HCT116 (cell line): ENCODE measurements around the gene FLT3LG. TPM values are rescaled to one million over a fixed set of nuclear protein-coding genes. Genes with fewer than 3 reads are reported as not detected.

Source experiments
- CBX3 ChIP-seq: IDR thresholded peaks from 2 replicates; pipeline ENCODE4 v1.6.1; 2012; ENCODE audit warnings: low read depth
- EZH2phosphoT487 ChIP-seq: fragments of 200-600 bp; IDR thresholded peaks from 2 replicates; pipeline ENCODE4 v1.6.1; 2018; ENCODE audit warnings: antibody characterized with exemption, borderline replicate concordance
- FOSL1 ChIP-seq: IDR thresholded peaks from 2 replicates; pipeline ENCODE4 v1.6.1; 2012; ENCODE audit warnings: low read depth
- POLR2A ChIP-seq: IDR thresholded peaks from 2 replicates; pipeline ENCODE4 v1.7.0; 2011; ENCODE audit warnings: borderline replicate concordance; ENCODE audit not compliant: insufficient read depth, insufficient read length; ENCODE audit errors: extremely low read depth
- POLR2AphosphoS5 ChIP-seq: IDR thresholded peaks from 2 replicates; pipeline ENCODE4 v1.6.1; 2011; ENCODE audit warnings: mild to moderate bottlenecking, low read depth, low read length, moderate library complexity
- RAD21 ChIP-seq: IDR thresholded peaks from 2 replicates; pipeline ENCODE4 v1.6.1; 2012; ENCODE audit warnings: low read depth, mild to moderate bottlenecking
- TCF7L2 ChIP-seq: IDR thresholded peaks from 2 replicates; pipeline ENCODE4 v1.7.0; 2011; ENCODE audit warnings: borderline replicate concordance, inconsistent platforms; ENCODE audit not compliant: insufficient read depth, insufficient read length; ENCODE audit errors: extremely low read depth
- ZNF274 ChIP-seq: fragments of 200-500 bp; sonication (Bioruptor generic); IDR thresholded peaks from 2 replicates; pipeline ENCODE4 v1.6.1; 2014; ENCODE audit warnings: mild to moderate bottlenecking, low read depth, low read length, inconsistent platforms
- total RNA-seq: library from RNA; stranded (reverse); gene quantifications from one replicate; pipeline ENCODE4 v1.2.1, GENCODE V29; 2021; ENCODE audit not compliant: unreplicated experiment
- TF ChIP-seq, protein P1 (sequence below): IDR thresholded peaks from 2 replicates; pipeline ENCODE4 v1.6.1; 2012; ENCODE audit warnings: low read depth
- TF ChIP-seq, protein P2 (sequence below): IDR thresholded peaks from 2 replicates; pipeline ENCODE4 v1.6.1; 2011; ENCODE audit warnings: mild to moderate bottlenecking, low read length, moderate library complexity; ENCODE audit not compliant: insufficient replicate concordance; ENCODE audit errors: extremely low read depth

FLT3LG gene
- total RNA-seq, 1 experiment from 2014 or later, result 3.8 TPM

DNA sequence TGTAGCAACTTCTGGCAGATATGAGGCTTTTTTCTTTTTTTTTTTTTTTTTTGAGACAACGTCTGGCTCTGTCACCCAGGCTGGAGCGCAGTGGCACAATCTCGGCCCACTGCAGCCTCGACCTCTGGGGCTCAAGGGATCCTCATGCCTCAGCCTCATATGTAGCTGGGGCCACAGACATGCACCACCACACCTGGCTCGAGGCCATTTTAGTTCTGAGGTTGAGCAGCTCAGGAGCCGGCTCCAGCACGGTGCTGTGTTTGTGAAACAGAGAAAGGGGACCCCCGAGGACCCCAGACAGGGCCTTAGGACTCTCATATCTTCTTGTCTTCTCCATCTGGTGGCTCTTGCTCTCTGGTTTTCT, 3.4 kb upstream of the FLT3LG start (continued):
- TF ChIP-seq, protein P1, sequence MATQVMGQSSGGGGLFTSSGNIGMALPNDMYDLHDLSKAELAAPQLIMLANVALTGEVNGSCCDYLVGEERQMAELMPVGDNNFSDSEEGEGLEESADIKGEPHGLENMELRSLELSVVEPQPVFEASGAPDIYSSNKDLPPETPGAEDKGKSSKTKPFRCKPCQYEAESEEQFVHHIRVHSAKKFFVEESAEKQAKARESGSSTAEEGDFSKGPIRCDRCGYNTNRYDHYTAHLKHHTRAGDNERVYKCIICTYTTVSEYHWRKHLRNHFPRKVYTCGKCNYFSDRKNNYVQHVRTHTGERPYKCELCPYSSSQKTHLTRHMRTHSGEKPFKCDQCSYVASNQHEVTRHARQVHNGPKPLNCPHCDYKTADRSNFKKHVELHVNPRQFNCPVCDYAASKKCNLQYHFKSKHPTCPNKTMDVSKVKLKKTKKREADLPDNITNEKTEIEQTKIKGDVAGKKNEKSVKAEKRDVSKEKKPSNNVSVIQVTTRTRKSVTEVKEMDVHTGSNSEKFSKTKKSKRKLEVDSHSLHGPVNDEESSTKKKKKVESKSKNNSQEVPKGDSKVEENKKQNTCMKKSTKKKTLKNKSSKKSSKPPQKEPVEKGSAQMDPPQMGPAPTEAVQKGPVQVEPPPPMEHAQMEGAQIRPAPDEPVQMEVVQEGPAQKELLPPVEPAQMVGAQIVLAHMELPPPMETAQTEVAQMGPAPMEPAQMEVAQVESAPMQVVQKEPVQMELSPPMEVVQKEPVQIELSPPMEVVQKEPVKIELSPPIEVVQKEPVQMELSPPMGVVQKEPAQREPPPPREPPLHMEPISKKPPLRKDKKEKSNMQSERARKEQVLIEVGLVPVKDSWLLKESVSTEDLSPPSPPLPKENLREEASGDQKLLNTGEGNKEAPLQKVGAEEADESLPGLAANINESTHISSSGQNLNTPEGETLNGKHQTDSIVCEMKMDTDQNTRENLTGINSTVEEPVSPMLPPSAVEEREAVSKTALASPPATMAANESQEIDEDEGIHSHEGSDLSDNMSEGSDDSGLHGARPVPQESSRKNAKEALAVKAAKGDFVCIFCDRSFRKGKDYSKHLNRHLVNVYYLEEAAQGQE, result no peak
- TF ChIP-seq CBX3, result no peak
- TF ChIP-seq, protein P2, sequence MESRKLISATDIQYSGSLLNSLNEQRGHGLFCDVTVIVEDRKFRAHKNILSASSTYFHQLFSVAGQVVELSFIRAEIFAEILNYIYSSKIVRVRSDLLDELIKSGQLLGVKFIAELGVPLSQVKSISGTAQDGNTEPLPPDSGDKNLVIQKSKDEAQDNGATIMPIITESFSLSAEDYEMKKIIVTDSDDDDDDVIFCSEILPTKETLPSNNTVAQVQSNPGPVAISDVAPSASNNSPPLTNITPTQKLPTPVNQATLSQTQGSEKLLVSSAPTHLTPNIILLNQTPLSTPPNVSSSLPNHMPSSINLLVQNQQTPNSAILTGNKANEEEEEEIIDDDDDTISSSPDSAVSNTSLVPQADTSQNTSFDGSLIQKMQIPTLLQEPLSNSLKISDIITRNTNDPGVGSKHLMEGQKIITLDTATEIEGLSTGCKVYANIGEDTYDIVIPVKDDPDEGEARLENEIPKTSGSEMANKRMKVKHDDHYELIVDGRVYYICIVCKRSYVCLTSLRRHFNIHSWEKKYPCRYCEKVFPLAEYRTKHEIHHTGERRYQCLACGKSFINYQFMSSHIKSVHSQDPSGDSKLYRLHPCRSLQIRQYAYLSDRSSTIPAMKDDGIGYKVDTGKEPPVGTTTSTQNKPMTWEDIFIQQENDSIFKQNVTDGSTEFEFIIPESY, result no peak
- no peak for TF ChIP-seq POLR2A
- TF ChIP-seq RAD21, result no peak
- no peak for TF ChIP-seq FOSL1
- no peak for TF ChIP-seq EZH2phosphoT487
- TF ChIP-seq ZNF274, result no peak
- TF ChIP-seq POLR2AphosphoS5, result no peak
- no peak for TF ChIP-seq TCF7L2
